Colon (tissue), 2 donors: ENCODE measurements around the gene OR4D10.
"Not testable (repeated sequence)": the region's sequence is repeated elsewhere in the genome, so short reads cannot be mapped to it uniquely, and the experiment has no call there.

ENCODE experiments used
- FAIRE-seq: peaks from 2 replicates; lab custom pipeline; 2012; peaks lifted over from hg19 to GRCh38; lab: Jason Lieb, UNC
- donor health status: control.
- donor health status: control.

Gene OR4D10

GRCh38 chr11:59473015-59473414 lies at the start of gene OR4D10:
Gene OR4D10, plus strand, starts transcription at chr11:59473315. Its CDS starts 4,115 bp downstream, at chr11:59477430.
- FAIRE-seq, result no peak

GRCh38 chr11:59423835-59424234 lies 49.3 kb upstream of the OR4D10 start:
- FAIRE-seq, result no peak

- no peak for FAIRE-seq
Observed at GRCh38 chr11:59425131-59425530, 48.0 kb upstream of the OR4D10 start.

GRCh38 chr11:59426361-59427067 lies 46.6 kb upstream of the OR4D10 start, which contains the start of gene OR5A2:
Gene OR5A2, minus strand, starts transcription at chr11:59426413. Its CDS starts 3,460 bp downstream, at chr11:59422953.
- no peak for FAIRE-seq

- FAIRE-seq, result no peak
Observed at GRCh38 chr11:59427068-59427382, 46.1 kb upstream of the OR4D10 start.

- FAIRE-seq, result no peak
Observed at GRCh38 chr11:59429924-59430516, 43.1 kb upstream of the OR4D10 start.

GRCh38 chr11:59436169-59436568 lies 36.9 kb upstream of the OR4D10 start, which contains the start of gene OR5A1:
Gene OR5A1, plus strand, starts transcription at chr11:59436469. Its CDS starts 6,700 bp downstream, at chr11:59443169.
- FAIRE-seq, result no peak

- no peak for FAIRE-seq
Observed at GRCh38 chr11:59437770-59438169, 35.3 kb upstream of the OR4D10 start.

GRCh38 chr11:59445624-59446023 lies 27.5 kb upstream of the OR4D10 start:
- FAIRE-seq, result not testable (repeated sequence)

GRCh38 chr11:59448484-59448883 lies 24.6 kb upstream of the OR4D10 start:
- FAIRE-seq, result no peak

- no peak for FAIRE-seq
Observed at GRCh38 chr11:59456661-59457060, 16.5 kb upstream of the OR4D10 start, which contains the start of gene OR4D6. Gene OR4D6, plus strand, starts transcription at chr11:59456961. Its CDS starts 0 bp downstream, at chr11:59456961.

GRCh38 chr11:59459916-59460315 lies 13.2 kb upstream of the OR4D10 start:
- no peak for FAIRE-seq

- FAIRE-seq, result no peak
Observed at GRCh38 chr11:59463190-59463641, 9.9 kb upstream of the OR4D10 start.

- FAIRE-seq, result no peak
Observed at GRCh38 chr11:59475176-59475575, 2.1 kb downstream of the OR4D10 start.

- FAIRE-seq, result no peak
Observed at GRCh38 chr11:59479906-59480305, 6.8 kb downstream of the OR4D10 start.

GRCh38 chr11:59480359-59480758 lies 7.2 kb downstream of the OR4D10 start:
- no peak for FAIRE-seq

GRCh38 chr11:59501931-59502330 lies 28.8 kb downstream of the OR4D10 start:
- no peak for FAIRE-seq

GRCh38 chr11:59503276-59503675 lies 30.2 kb downstream of the OR4D10 start, which contains the start of gene OR4D11:
Gene OR4D11, plus strand, starts transcription at chr11:59503576. Its CDS starts 0 bp downstream, at chr11:59503576.
- FAIRE-seq, result no peak

- no peak for FAIRE-seq
Observed at GRCh38 chr11:59510941-59511589, 38.0 kb downstream of the OR4D10 start, which contains the start of gene OR4D9. Gene OR4D9, plus strand, starts transcription at chr11:59511539. Its CDS starts 3,374 bp downstream, at chr11:59514913.

GRCh38 chr11:59511675-59512074 lies 38.6 kb downstream of the OR4D10 start:
- FAIRE-seq, result no peak

GRCh38 chr11:59520139-59520538 lies 47.0 kb downstream of the OR4D10 start:
- not testable (repeated sequence) for FAIRE-seq

- no peak for FAIRE-seq
Observed at GRCh38 chr11:59520741-59521140, 47.6 kb downstream of the OR4D10 start.

- FAIRE-seq, result no peak
Observed at GRCh38 chr11:59523541-59523940, 50.4 kb downstream of the OR4D10 start.
